ENCODE results near the gene TBC1D22A. TPM values are rescaled to one million over a fixed set of nuclear protein-coding genes. Genes with fewer than 3 reads are reported as not detected.

TBC1D22A gene
- total and polyA plus RNA-seq, 9 of the 15 experiments (the other 6 are each of a cell fraction or from before 2014, with no cell fraction given), result 0.20 to 11.5 (median 5.2) TPM

DNA sequence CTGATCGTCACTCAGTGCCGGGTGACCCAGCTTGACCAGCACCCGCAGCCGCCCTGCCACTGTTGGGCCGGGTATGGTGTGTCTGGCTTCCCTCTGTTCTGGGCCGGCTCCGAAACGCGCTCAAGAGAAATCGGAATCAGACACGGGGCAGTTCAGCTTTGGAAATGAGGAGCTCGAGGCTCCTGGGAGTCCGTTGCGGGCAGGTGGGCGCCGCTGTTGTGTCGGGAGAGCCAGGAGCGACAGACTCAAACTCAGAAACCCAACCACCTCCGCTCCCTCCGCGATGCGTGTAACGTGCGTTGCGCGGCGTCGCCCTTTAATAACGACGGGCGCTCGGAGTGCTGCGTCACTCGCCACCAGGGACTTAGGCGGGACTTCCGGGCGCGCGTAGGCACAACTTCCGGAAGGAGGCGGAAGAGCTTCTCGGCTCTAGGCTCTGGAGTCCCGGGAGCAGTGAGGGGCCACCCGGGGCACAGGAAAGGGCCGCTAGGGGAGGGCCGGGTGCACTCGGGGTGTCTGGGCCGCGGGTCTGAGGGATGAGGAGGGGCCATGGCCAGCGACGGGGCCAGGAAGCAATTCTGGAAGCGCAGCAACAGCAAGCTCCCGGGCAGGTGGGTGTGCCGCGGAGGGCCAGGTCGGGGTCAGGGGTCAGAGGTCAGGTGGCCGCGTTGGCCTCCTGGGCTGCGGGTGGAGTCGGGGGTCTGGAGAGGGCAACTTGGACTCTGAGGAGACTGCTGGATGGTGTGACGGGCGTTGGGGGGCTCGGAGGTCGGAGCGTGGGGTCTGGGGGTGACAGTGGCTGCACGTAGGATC is at the start of gene TBC1D22A (continued):
- peak; percentile 45; the same call in 1 of the 2 replicates for TF ChIP-seq ESRRA (IDR thresholded peaks at IDR 0.05; ENCODE audit: borderline replicate concordance, low read depth)
- TF ChIP-seq, protein P1, sequence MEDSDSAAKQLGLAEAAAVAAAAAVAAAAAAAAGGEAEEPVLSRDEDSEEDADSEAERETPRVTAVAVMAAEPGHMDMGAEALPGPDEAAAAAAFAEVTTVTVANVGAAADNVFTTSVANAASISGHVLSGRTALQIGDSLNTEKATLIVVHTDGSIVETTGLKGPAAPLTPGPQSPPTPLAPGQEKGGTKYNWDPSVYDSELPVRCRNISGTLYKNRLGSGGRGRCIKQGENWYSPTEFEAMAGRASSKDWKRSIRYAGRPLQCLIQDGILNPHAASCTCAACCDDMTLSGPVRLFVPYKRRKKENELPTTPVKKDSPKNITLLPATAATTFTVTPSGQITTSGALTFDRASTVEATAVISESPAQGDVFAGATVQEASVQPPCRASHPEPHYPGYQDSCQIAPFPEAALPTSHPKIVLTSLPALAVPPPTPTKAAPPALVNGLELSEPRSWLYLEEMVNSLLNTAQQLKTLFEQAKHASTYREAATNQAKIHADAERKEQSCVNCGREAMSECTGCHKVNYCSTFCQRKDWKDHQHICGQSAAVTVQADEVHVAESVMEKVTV (CRISPR knock-in tag; IDR thresholded peaks at IDR 0.05), result no peak
- TF ChIP-seq TBL1XR1 (IDR thresholded peaks at IDR 0.05; ENCODE audit: low read length in 2 of 2), result peak in 1 of 2 experiments; percentile 88; a peak in 2 of 4 replicates
- TF ChIP-seq, protein P2, sequence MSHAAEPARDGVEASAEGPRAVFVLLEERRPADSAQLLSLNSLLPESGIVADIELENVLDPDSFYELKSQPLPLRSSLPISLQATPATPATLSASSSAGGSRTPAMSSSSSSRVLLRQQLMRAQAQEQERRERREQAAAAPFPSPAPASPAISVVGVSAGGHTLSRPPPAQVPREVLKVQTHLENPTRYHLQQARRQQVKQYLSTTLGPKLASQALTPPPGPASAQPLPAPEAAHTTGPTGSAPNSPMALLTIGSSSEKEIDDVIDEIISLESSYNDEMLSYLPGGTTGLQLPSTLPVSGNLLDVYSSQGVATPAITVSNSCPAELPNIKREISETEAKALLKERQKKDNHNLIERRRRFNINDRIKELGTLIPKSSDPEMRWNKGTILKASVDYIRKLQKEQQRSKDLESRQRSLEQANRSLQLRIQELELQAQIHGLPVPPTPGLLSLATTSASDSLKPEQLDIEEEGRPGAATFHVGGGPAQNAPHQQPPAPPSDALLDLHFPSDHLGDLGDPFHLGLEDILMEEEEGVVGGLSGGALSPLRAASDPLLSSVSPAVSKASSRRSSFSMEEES (CRISPR knock-in tag; IDR thresholded peaks at IDR 0.05), result no peak
- TF ChIP-seq HNRNPLL (IDR thresholded peaks at IDR 0.05; ENCODE audit: low read depth, low read length, poor library complexity, severe bottlenecking), result peak; percentile 89
- peak; percentile 100 for TF ChIP-seq NR2C1 (IDR thresholded peaks at IDR 0.05)
- TF ChIP-seq NR2C1 (tag; IDR thresholded peaks at IDR 0.05), result peak; percentile 99
- peak; percentile 22 for TF ChIP-seq SMAD1 (IDR thresholded peaks at IDR 0.05; ENCODE audit: low read depth, low read length, partially characterized antibody)
- TF ChIP-seq, protein P3, sequence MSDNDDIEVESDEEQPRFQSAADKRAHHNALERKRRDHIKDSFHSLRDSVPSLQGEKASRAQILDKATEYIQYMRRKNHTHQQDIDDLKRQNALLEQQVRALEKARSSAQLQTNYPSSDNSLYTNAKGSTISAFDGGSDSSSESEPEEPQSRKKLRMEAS (CRISPR knock-in tag; IDR thresholded peaks at IDR 0.05), result peak; percentile 88
- TF ChIP-seq, protein P4, sequence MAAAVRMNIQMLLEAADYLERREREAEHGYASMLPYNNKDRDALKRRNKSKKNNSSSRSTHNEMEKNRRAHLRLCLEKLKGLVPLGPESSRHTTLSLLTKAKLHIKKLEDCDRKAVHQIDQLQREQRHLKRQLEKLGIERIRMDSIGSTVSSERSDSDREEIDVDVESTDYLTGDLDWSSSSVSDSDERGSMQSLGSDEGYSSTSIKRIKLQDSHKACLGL (CRISPR knock-in tag; IDR thresholded peaks at IDR 0.05; ENCODE audit: borderline replicate concordance, poor library complexity, severe bottlenecking), result peak; percentile 82
- TF ChIP-seq SMAD4 (CRISPR knock-in tag; conservative IDR thresholded peaks at IDR 0.05), result peak; percentile 12; the same call in 1 of the 2 replicates
- TF ChIP-seq GTF2E2 (tag; IDR thresholded peaks at IDR 0.05), result peak; percentile 53; the same call in 1 of the 2 replicates
- TF ChIP-seq, protein P5, sequence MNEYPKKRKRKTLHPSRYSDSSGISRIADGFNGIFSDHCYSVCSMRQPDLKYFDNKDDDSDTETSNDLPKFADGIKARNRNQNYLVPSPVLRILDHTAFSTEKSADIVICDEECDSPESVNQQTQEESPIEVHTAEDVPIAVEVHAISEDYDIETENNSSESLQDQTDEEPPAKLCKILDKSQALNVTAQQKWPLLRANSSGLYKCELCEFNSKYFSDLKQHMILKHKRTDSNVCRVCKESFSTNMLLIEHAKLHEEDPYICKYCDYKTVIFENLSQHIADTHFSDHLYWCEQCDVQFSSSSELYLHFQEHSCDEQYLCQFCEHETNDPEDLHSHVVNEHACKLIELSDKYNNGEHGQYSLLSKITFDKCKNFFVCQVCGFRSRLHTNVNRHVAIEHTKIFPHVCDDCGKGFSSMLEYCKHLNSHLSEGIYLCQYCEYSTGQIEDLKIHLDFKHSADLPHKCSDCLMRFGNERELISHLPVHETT (CRISPR knock-in tag; conservative IDR thresholded peaks at IDR 0.05 in 1 of 2, IDR thresholded peaks at IDR 0.05 in 1 of 2), result peak in 1 of 2 experiments; percentile 38; a peak in 1 of 4 replicates
- TF ChIP-seq HDAC2 (IDR thresholded peaks at IDR 0.05), result peak; percentile 67; the same call in 1 of the 2 replicates
- TF ChIP-seq SPI1 (IDR thresholded peaks at IDR 0.05; ENCODE audit: borderline replicate concordance, low read depth, low read length), result no peak
- TF ChIP-seq, protein P6, sequence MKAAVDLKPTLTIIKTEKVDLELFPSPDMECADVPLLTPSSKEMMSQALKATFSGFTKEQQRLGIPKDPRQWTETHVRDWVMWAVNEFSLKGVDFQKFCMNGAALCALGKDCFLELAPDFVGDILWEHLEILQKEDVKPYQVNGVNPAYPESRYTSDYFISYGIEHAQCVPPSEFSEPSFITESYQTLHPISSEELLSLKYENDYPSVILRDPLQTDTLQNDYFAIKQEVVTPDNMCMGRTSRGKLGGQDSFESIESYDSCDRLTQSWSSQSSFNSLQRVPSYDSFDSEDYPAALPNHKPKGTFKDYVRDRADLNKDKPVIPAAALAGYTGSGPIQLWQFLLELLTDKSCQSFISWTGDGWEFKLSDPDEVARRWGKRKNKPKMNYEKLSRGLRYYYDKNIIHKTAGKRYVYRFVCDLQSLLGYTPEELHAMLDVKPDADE (conservative IDR thresholded peaks at IDR 0.05; ENCODE audit: control insufficient read depth, low read depth, low read length), result peak; percentile 39; the same call in 1 of the 2 replicates
- no peak for TF ChIP-seq EWSR1 (IDR thresholded peaks at IDR 0.05; ENCODE audit: borderline replicate concordance, low read depth, partially characterized antibody)
- 0 out of 2 replicates have a peak, but pooled peaks have one; percentile 65 for TF ChIP-seq XRCC5 (IDR thresholded peaks at IDR 0.05; ENCODE audit: low read depth, low read length)
- TF ChIP-seq MTA1 (IDR thresholded peaks at IDR 0.05; ENCODE audit: borderline replicate concordance), result peak; percentile 98

Measured in K562 (cell line).